IMR-90 (cell line): Measurements from ENCODE around the gene CCNB1. TPM values are rescaled to one million over a fixed set of nuclear protein-coding genes. Genes with fewer than 3 reads are reported as not detected.

Source experiments
- ATAC-seq: fragments of 200-7000 bp; cut with Tn5 transposase; 2 replicates; pipeline ENCODE4 v1.9.1; 2020; ENCODE audit warnings: low read depth, mild to moderate bottlenecking, moderate library complexity
- BruUV-seq: library from RNA; stranded (reverse); fragments of 400-500 nt; replicated peaks from 2 replicates; lab custom pipeline; 2021; lab: Mats Ljungman, UMichigan
- CTCF ChIA-PET: fragments of 300-600 bp; formaldehyde crosslinking; extraction: SDS; loops from one replicate; lab custom pipeline; 2021; ENCODE audit warnings: antibody characterized with exemption; lab: Yijun Ruan, JAX
- POLR2A ChIA-PET: fragments of 300-600 bp; sonication (Branson Sonifier 250); formaldehyde crosslinking; loops from one replicate; lab custom pipeline; 2022; ENCODE audit warnings: antibody characterized with exemption; ENCODE audit not compliant: unreplicated experiment; lab: Charles Lee
- DNase-seq: peaks from one replicate; pipeline ENCODE4 v3.0.0; 2013
- H2AFZ ChIP-seq: replicated peaks from 2 replicates; pipeline ENCODE3; 2013; ENCODE audit warnings: low read length, mild to moderate bottlenecking; ENCODE audit not compliant: poor library complexity
- H2AK5ac ChIP-seq: 2 replicates; pipeline ENCODE4 v1.6.1; 2013; ENCODE audit warnings: low read depth, low read length, inconsistent platforms
- H2AK9ac ChIP-seq: replicated peaks from 2 replicates; pipeline ENCODE3; 2013; ENCODE audit warnings: mild to moderate bottlenecking, low read depth, low read length, moderate library complexity; ENCODE audit not compliant: poor library complexity
- H2BK120ac ChIP-seq: 2 replicates; pipeline ENCODE4 v1.6.1; 2013; ENCODE audit warnings: low read depth, low read length, inconsistent platforms
- H2BK15ac ChIP-seq: 3 replicates; pipeline ENCODE4 v1.6.1; 2013; ENCODE audit warnings: low read depth, low read length, inconsistent platforms
- H2BK20ac ChIP-seq: 2 replicates; pipeline ENCODE4 v1.6.1; 2013; ENCODE audit warnings: low read depth, mild to moderate bottlenecking, inconsistent platforms, low read length, moderate library complexity
- H2BK5ac ChIP-seq: 2 replicates; pipeline ENCODE4 v1.6.1; 2013; ENCODE audit warnings: mild to moderate bottlenecking, low read depth, low read length, inconsistent platforms; ENCODE audit not compliant: poor library complexity, severe bottlenecking
- H3K14ac ChIP-seq: replicated peaks from 2 replicates; pipeline ENCODE4 v1.6.1; 2013; ENCODE audit warnings: low read depth, low read length, inconsistent platforms
- H3K18ac ChIP-seq: 2 replicates; pipeline ENCODE4 v1.6.1; 2013; ENCODE audit warnings: low read depth, low read length, control low read depth
- H3K23ac ChIP-seq: 2 replicates; pipeline ENCODE4 v1.6.1; 2013; ENCODE audit warnings: low read depth, low read length, inconsistent platforms
- H3K27ac ChIP-seq: 2 replicates; pipeline ENCODE4 v1.5.1; 2013; ENCODE audit warnings: mild to moderate bottlenecking, control low read depth, low read length; ENCODE audit not compliant: insufficient read depth
- H3K27me3 ChIP-seq: 2 replicates; pipeline ENCODE4 v1.6.1; 2013; ENCODE audit warnings: low read length; ENCODE audit not compliant: control insufficient read depth, insufficient read depth
- H3K36me3 ChIP-seq: 2 replicates; pipeline ENCODE4 v1.6.1; 2013; ENCODE audit warnings: low read length, mixed read lengths; ENCODE audit not compliant: control insufficient read depth, insufficient read depth
- H3K4ac ChIP-seq: 2 replicates; pipeline ENCODE4 v1.6.1; 2013; ENCODE audit warnings: low read depth, low read length, inconsistent platforms
- H3K4me1 ChIP-seq: 2 replicates; pipeline ENCODE4 v1.6.1; 2013; ENCODE audit warnings: low read length, mixed read lengths; ENCODE audit not compliant: control insufficient read depth, insufficient read depth
- H3K4me2 ChIP-seq: 2 replicates; pipeline ENCODE4 v1.6.1; 2013; ENCODE audit warnings: low read depth, mild to moderate bottlenecking, control low read depth, low read length, moderate library complexity
- H3K4me3 ChIP-seq: 2 replicates; pipeline ENCODE4 v1.5.1; 2013; ENCODE audit warnings: low read depth, mild to moderate bottlenecking, control low read depth, low read length, moderate library complexity; ENCODE audit not compliant: insufficient read depth
- H3K56ac ChIP-seq: 2 replicates; pipeline ENCODE4 v1.6.1; 2013; ENCODE audit warnings: low read length, inconsistent platforms; ENCODE audit not compliant: insufficient read depth; ENCODE audit errors: extremely low read depth
- H3K79me1 ChIP-seq, 2 experiments: 2 replicates each; pipeline ENCODE4 v1.6.1; 2013; ENCODE audit warnings: low read length in 2 of 2, inconsistent platforms in 1 of 2, low read depth in 1 of 2
- H3K9ac ChIP-seq: 2 replicates; pipeline ENCODE4 v1.6.1; 2013; ENCODE audit warnings: low read depth, low read length, control low read depth
- H3K9me1 ChIP-seq: 2 replicates; pipeline ENCODE4 v1.6.1; 2013; ENCODE audit warnings: low read length, inconsistent platforms; ENCODE audit not compliant: insufficient read depth
- H3K9me3 ChIP-seq: 2 replicates; pipeline ENCODE4 v1.6.1; 2013; ENCODE audit warnings: low read length; ENCODE audit not compliant: control insufficient read depth, insufficient read depth
- H4K20me1 ChIP-seq: 2 replicates; pipeline ENCODE4 v1.6.1; 2013; ENCODE audit warnings: low read length, inconsistent platforms; ENCODE audit not compliant: insufficient read depth
- H4K5ac ChIP-seq: 2 replicates; pipeline ENCODE4 v1.6.1; 2013; ENCODE audit warnings: mild to moderate bottlenecking, low read depth, low read length, control low read depth
- H4K8ac ChIP-seq, 2 experiments: 2 replicates each; pipeline ENCODE4 v1.6.1; 2013; ENCODE audit warnings: low read depth in 2 of 2, low read length in 2 of 2, control low read depth in 1 of 2, inconsistent platforms in 1 of 2
- H4K91ac ChIP-seq: 2 replicates; pipeline ENCODE4 v1.6.1; 2013; ENCODE audit warnings: low read depth, low read length, inconsistent platforms; ENCODE audit not compliant: insufficient read depth
- BHLHE40 ChIP-seq: fragments of 150-350 bp; IDR thresholded peaks from 2 replicates; pipeline ENCODE4 v1.6.1; 2016; ENCODE audit warnings: mild to moderate bottlenecking, low read depth, low read length
- CEBPB ChIP-seq: IDR thresholded peaks from 2 replicates; pipeline ENCODE4 v1.6.1; 2012; ENCODE audit warnings: low read depth, low read length, improper control_type of control experiment
- CHD1 ChIP-seq: IDR thresholded peaks from 2 replicates; pipeline ENCODE4 v1.6.1; 2012; ENCODE audit warnings: low read depth, low read length, improper control_type of control experiment
- CTCF ChIP-seq: conservative IDR thresholded peaks from 2 replicates; pipeline ENCODE4 v1.5.1; 2012; ENCODE audit warnings: mild to moderate bottlenecking, low read depth, low read length, improper control_type of control experiment
- ELK1 ChIP-seq: fragments of 150-350 bp; IDR thresholded peaks from 2 replicates; pipeline ENCODE4 v1.6.1; 2016; ENCODE audit warnings: low read depth, mild to moderate bottlenecking, low read length, moderate library complexity, borderline replicate concordance
- FOS ChIP-seq: fragments of 150-350 bp; IDR thresholded peaks from 2 replicates; pipeline ENCODE4 v1.6.1; 2016; ENCODE audit warnings: low read depth, low read length
- MAFK ChIP-seq: IDR thresholded peaks from 2 replicates; pipeline ENCODE4 v1.6.1; 2012; ENCODE audit warnings: low read depth, low read length, improper control_type of control experiment
- MAZ ChIP-seq: IDR thresholded peaks from 2 replicates; pipeline ENCODE4 v1.6.1; 2012; ENCODE audit warnings: low read depth, mild to moderate bottlenecking, low read length, improper control_type of control experiment, moderate library complexity, borderline replicate concordance
- MXI1 ChIP-seq: IDR thresholded peaks from 2 replicates; pipeline ENCODE4 v1.6.1; 2012; ENCODE audit warnings: low read depth, mild to moderate bottlenecking, low read length, moderate library complexity, borderline replicate concordance
- NFE2L2 ChIP-seq: fragments of 150-350 bp; IDR thresholded peaks from 2 replicates; pipeline ENCODE4 v1.6.1; 2016; ENCODE audit warnings: low read depth, mild to moderate bottlenecking, low read length
- POLR2A ChIP-seq: IDR thresholded peaks from 2 replicates; pipeline ENCODE4 v1.6.1; 2012; ENCODE audit warnings: mild to moderate bottlenecking, low read depth, low read length
- RAD21 ChIP-seq: IDR thresholded peaks from 2 replicates; pipeline ENCODE4 v1.6.1; 2012; ENCODE audit warnings: low read length, improper control_type of control experiment
- RCOR1 ChIP-seq: IDR thresholded peaks from 2 replicates; pipeline ENCODE4 v1.6.1; 2012; ENCODE audit warnings: mild to moderate bottlenecking, low read length, improper control_type of control experiment; ENCODE audit not compliant: insufficient replicate concordance
- RFX5 ChIP-seq: IDR thresholded peaks from 2 replicates; pipeline ENCODE4 v1.8.0; 2012; ENCODE audit warnings: low read depth, mild to moderate bottlenecking, low read length, moderate library complexity
- SMC3 ChIP-seq: fragments of 150-350 bp; IDR thresholded peaks from 2 replicates; pipeline ENCODE4 v1.6.1; 2016; ENCODE audit warnings: low read depth, mild to moderate bottlenecking, antibody characterized with exemption, low read length, moderate library complexity
- USF2 ChIP-seq: fragments of 150-350 bp; IDR thresholded peaks from 2 replicates; pipeline ENCODE4 v1.6.1; 2017; ENCODE audit warnings: mild to moderate bottlenecking, antibody characterized with exemption, low read length, low read depth
- WGBS, 2 experiments: methylation state at CpG; one replicate each; pipeline versions ENCODE4 v1.1.5 to v1.1.7; 2013; ENCODE audit warnings: missing lambda C conversion rate in 2 of 2; ENCODE audit not compliant: insufficient read length in 1 of 2; ENCODE audit errors: extremely low coverage in 2 of 2; 5-methylcytosine and 5-hydroxymethylcytosine counted together
- dilution Hi-C: fragments of 300-500 bp; cut with HindIII; formaldehyde crosslinking; loops from one replicate; pipeline ENCODE4 v1.14.3; 2018; ENCODE audit warnings: low sequenced_read_pairs; ENCODE audit not compliant: unreplicated experiment
- in situ Hi-C: fragments of 300-500 bp; cut with MboI; formaldehyde crosslinking; loops from 3 replicates; pipeline ENCODE4 v1.14.3; 2019; ENCODE audit warnings: low sequenced_read_pairs, inconsistent platforms, mixed read lengths
- intact Hi-C: fragments of 100-400 bp; cut with micrococcal nuclease; formaldehyde crosslinking; loops from 2 replicates; pipeline ENCODE4 v1.10.0; 2022
- polyA plus RNA-seq, 3 experiments: library from polyadenylated mRNA; depleted of rRNA; stranded (reverse); fragments of >200 nt; gene quantifications; 2 replicates each; pipeline ENCODE4 v1.2.3, GENCODE V29; 2012; ENCODE audit warnings: low replicate concordance in 1 of 3
- total RNA-seq: library from RNA; depleted of rRNA; stranded (reverse); fragments of >200 nt; gene quantifications from 2 replicates; pipeline ENCODE4 v1.2.3, GENCODE V29; 2012

CCNB1 gene
- total and polyA plus RNA-seq, 2 of the 4 experiments (the other 2 are of a cell fraction): 83.3 to 160 TPM

GRCh38 chr5:69140827-69141226, 26.1 kb upstream of the CCNB1 start:
- Histone ChIP-seq H3K9me3 (no peaks in the 10 kb centered on the region), H3K36me3 (no peaks in the 10 kb centered on the region), H2BK20ac (no peak overlapping the region), H4K8ac (no peak overlapping the region), H3K9ac (no peak overlapping the region), H3K14ac (no peak overlapping the region), H3K27me3 (no peaks in the 10 kb centered on the region), H3K4me2 (no peak overlapping the region), H4K20me1 (no peaks in the 10 kb centered on the region), H3K4me3 (no peak overlapping the region), H3K18ac (no peak overlapping the region), H4K5ac (no peak overlapping the region), H4K91ac (no peak overlapping the region), H3K27ac (no peak overlapping the region), H2AK5ac (no peak overlapping the region), H3K23ac (no peak overlapping the region), H2AK9ac (no peak overlapping the region), H3K4ac (no peak overlapping the region), H3K79me1 (no peaks in the 10 kb centered on the region), H3K56ac (no peak overlapping the region), H3K4me1 (no peaks in the 10 kb centered on the region), H2AFZ (no peak overlapping the region), H2BK5ac (no peak overlapping the region), H2BK15ac (no peak overlapping the region), H3K9me1 (no peaks in the 10 kb centered on the region), H2BK120ac (no peak overlapping the region)
- no TSS peak for BruUV-seq
- DNase-seq (no peak), ATAC-seq (no peak)
- in situ Hi-C loops: no loop called here
- dilution Hi-C loops: no loop called here
- CTCF ChIA-PET: interaction anchor here (0.6 to 0.9 kb wide), 2 partner anchors 193 to 287 kb away, joined by 3 read pairs; no protein-coding TSS in a partner anchor
- no CpG with 5 or more reads among the region's 1 CpG for WGBS, 2 experiments
- no peak for TF ChIP-seq FOS
- TF ChIP-seq ELK1: no peak
- TF ChIP-seq CTCF: no peak
- TF ChIP-seq BHLHE40: no peak
- TF ChIP-seq RFX5: no peak
- TF ChIP-seq SMC3: no peak
- no peak for TF ChIP-seq RAD21
- no peak for TF ChIP-seq MAFK
- no peak for TF ChIP-seq RCOR1
- no peak for TF ChIP-seq CHD1
- no peak for TF ChIP-seq MAZ
- TF ChIP-seq CEBPB: no peak
- TF ChIP-seq USF2: no peak
- TF ChIP-seq NFE2L2: no peak
- no peak for TF ChIP-seq POLR2A
- TF ChIP-seq MXI1: no peak
- POLR2A ChIA-PET: no interaction called here
- intact Hi-C loops: no loop called here
